Measurements from ENCODE around the gene TRIM73. TPM values are rescaled to one million over a fixed set of nuclear protein-coding genes. Genes with fewer than 3 reads are reported as not detected.

Gene TRIM73
- total RNA-seq = 0.22 and 0.29 TPM in 2 replicates

GRCh38 chr7:75395329-75395728, at the start of gene TRIM73:
Gene TRIM73 (plus strand): TSS chr7:75395629. CDS start chr7:75398934, 3,305 bp downstream.

Small RNAs within 50 kb of the gene (small RNA-seq; reads per million reads assigned to genes)
- not detected for gene RF00019 (ENCODE audit: low replicate concordance)

Other genes starting within 250 kb of the TRIM73 start
- 13.3 and 16.6 TPM in 2 replicates for gene POM121C, start 90.7 kb downstream of the TRIM73 start, total RNA-seq
- not detected in 2 replicates for gene SPDYE5, start 96.7 kb downstream of the TRIM73 start, total RNA-seq